Measurements from ENCODE around the gene VTI1A.

Gene VTI1A

DNA sequence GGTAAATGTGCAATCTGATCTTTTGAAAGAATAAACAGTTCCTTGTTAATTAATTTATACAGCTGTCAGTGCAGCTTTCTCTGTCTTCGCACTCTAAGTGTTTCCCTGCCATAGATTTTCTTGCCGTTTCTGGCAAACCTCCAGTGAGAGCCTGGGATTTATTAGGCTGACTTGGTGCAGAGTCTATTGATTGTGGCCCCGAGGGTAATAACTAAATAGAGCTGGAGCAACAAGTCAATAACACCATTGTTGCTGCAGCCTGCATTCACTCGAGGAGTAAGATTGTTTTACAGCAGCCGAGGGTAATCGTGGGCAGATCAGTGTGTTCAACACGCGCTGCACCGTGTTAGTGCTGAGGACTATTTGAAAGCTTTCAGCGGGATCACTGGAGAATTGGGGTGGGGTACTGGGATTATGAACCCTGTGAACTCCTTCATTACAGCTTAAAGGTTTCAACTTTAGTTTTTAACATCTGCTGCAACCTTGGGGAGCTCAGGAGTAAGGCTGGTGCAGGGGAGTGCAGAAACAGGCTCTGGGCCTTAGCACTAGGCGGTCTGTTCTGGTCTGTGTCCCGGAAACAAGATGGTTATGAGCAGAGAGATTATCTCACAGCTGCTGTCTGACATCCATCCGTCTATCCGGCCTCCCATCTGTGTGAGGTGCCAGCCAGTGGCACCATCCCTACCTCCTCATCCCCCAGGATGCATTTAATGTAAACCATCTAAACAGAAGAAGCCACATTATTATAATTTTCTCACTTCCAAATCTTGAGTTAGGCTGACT is 329.1 kb downstream of the VTI1A start (continued):
- TF ChIP-seq, protein P1, sequence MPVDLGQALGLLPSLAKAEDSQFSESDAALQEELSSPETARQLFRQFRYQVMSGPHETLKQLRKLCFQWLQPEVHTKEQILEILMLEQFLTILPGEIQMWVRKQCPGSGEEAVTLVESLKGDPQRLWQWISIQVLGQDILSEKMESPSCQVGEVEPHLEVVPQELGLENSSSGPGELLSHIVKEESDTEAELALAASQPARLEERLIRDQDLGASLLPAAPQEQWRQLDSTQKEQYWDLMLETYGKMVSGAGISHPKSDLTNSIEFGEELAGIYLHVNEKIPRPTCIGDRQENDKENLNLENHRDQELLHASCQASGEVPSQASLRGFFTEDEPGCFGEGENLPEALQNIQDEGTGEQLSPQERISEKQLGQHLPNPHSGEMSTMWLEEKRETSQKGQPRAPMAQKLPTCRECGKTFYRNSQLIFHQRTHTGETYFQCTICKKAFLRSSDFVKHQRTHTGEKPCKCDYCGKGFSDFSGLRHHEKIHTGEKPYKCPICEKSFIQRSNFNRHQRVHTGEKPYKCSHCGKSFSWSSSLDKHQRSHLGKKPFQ (tag by site-specific recombination; IDR thresholded peaks at IDR 0.05), result 0 out of 2 replicates have a peak, but pooled peaks have one; percentile 38
- TF ChIP-seq, protein P2, sequence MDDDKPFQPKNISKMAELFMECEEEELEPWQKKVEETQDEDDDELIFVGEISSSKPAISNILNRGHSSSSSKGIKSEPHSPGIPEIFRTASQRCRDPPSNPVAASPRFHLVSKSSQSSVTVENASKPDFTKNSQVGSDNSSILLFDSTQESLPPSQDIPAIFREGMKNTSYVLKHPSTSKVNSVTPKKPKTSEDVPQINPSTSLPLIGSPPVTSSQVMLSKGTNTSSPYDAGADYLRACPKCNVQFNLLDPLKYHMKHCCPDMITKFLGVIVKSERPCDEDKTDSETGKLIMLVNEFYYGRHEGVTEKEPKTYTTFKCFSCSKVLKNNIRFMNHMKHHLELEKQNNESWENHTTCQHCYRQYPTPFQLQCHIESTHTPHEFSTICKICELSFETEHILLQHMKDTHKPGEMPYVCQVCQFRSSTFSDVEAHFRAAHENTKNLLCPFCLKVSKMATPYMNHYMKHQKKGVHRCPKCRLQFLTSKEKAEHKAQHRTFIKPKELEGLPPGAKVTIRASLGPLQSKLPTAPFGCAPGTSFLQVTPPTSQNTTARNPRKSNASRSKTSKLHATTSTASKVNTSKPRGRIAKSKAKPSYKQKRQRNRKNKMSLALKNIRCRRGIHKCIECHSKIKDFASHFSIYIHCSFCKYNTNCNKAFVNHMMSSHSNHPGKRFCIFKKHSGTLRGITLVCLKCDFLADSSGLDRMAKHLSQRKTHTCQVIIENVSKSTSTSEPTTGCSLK (tag by site-specific recombination; IDR thresholded peaks at IDR 0.05), result no peak
- peak; percentile 60 for TF ChIP-seq FEZF1 (tag by site-specific recombination; IDR thresholded peaks at IDR 0.05)
- TF ChIP-seq ZNF843 (tag by site-specific recombination; IDR thresholded peaks at IDR 0.05), result peak; percentile 18; the same call in 1 of the 2 replicates
- TF ChIP-seq, protein P3, sequence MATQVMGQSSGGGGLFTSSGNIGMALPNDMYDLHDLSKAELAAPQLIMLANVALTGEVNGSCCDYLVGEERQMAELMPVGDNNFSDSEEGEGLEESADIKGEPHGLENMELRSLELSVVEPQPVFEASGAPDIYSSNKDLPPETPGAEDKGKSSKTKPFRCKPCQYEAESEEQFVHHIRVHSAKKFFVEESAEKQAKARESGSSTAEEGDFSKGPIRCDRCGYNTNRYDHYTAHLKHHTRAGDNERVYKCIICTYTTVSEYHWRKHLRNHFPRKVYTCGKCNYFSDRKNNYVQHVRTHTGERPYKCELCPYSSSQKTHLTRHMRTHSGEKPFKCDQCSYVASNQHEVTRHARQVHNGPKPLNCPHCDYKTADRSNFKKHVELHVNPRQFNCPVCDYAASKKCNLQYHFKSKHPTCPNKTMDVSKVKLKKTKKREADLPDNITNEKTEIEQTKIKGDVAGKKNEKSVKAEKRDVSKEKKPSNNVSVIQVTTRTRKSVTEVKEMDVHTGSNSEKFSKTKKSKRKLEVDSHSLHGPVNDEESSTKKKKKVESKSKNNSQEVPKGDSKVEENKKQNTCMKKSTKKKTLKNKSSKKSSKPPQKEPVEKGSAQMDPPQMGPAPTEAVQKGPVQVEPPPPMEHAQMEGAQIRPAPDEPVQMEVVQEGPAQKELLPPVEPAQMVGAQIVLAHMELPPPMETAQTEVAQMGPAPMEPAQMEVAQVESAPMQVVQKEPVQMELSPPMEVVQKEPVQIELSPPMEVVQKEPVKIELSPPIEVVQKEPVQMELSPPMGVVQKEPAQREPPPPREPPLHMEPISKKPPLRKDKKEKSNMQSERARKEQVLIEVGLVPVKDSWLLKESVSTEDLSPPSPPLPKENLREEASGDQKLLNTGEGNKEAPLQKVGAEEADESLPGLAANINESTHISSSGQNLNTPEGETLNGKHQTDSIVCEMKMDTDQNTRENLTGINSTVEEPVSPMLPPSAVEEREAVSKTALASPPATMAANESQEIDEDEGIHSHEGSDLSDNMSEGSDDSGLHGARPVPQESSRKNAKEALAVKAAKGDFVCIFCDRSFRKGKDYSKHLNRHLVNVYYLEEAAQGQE (tag by site-specific recombination; IDR thresholded peaks at IDR 0.05), result no peak
- peak; percentile 21; the same call in 1 of the 2 replicates for TF ChIP-seq ZBTB20 (tag by site-specific recombination; IDR thresholded peaks at IDR 0.05)
- TF ChIP-seq, protein P4, sequence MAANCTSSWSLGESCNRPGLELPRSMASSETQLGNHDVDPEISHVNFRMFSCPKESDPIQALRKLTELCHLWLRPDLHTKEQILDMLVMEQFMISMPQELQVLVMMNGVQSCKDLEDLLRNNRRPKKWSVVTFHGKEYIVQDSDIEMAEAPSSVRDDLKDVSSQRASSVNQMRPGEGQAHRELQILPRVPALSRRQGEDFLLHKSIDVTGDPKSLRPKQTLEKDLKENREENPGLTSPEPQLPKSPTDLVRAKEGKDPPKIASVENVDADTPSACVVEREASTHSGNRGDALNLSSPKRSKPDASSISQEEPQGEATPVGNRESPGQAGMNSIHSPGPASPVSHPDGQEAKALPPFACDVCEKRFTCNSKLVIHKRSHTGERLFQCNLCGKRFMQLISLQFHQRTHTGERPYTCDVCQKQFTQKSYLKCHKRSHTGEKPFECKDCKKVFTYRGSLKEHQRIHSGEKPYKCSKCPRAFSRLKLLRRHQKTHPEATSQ (tag by site-specific recombination; IDR thresholded peaks at IDR 0.05), result no peak

DNA sequence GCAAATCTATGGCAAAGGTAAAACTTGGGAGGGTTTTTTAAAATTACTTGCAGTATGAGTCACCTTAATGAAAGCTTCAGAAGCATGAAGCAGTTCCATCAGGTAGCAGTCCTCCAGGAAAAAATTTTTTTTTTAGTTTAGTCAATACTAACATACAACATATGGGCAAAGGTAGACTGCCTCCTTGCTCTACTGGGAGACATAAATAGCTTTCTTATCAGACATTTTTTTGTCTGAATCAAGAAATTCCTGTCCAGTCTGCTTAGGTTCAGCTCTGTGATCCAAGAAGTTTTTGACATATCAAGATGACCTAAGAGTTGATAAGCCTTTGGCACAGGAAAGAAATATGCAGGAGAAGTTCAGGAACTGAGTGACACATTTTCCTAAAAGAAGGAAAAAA is 331.6 kb downstream of the VTI1A start:
- Histone ChIP-seq H3K4me3 (ENCODE audit: low read depth, low read length) (no peak overlapping the region), H3K4me1 (ENCODE audit: control insufficient read depth, insufficient read depth, low read length) (peaks cover 26% of the 10 kb centered on the region), H3K36me3 (ENCODE audit: control insufficient read depth in 2 of 2, insufficient read depth in 1 of 2, low read length in 2 of 2) (no peaks in the 10 kb centered on the region), H3K27ac (ENCODE audit: extremely low read depth, low read depth, low read length) (no peak overlapping the region), H3K9me3 (ENCODE audit: control insufficient read depth, insufficient read depth, low read depth, low read length) (no peaks in the 10 kb centered on the region)
- ChIA-PET POLR2A (interaction anchor here (0.6 kb wide), 1 partner anchor 396 kb away, joined by 3 read pairs; no protein-coding TSS in a partner anchor), CTCF (interaction anchor here (0.5 kb wide), 1 partner anchor 905 kb away, joined by 3 read pairs; no protein-coding TSS in a partner anchor)
- TF ChIP-seq ZNF510 (tag by site-specific recombination; IDR thresholded peaks at IDR 0.05; ENCODE audit: insufficient replicate concordance) (no peak), ZNF544 (tag by site-specific recombination; IDR thresholded peaks at IDR 0.05) (no peak), KLF1 (tag by site-specific recombination; IDR thresholded peaks at IDR 0.05) (no peak), ZNF184 (tag by site-specific recombination; IDR thresholded peaks at IDR 0.05) (no peak), ZNF701 (tag by site-specific recombination; IDR thresholded peaks at IDR 0.05) (no peak), ZNF660 (tag by site-specific recombination; IDR thresholded peaks at IDR 0.05) (no peak), GLI2 (tag by site-specific recombination; IDR thresholded peaks at IDR 0.05; ENCODE audit: borderline replicate concordance, low read depth) (no peak), ZNF747 (tag by site-specific recombination; IDR thresholded peaks at IDR 0.05) (no peak), KLF7 (tag by site-specific recombination; IDR thresholded peaks at IDR 0.05; ENCODE audit: borderline replicate concordance) (no peak), ZNF23 (tag by site-specific recombination; IDR thresholded peaks at IDR 0.05; ENCODE audit: borderline replicate concordance) (no peak)
- TF ChIP-seq, protein P5, sequence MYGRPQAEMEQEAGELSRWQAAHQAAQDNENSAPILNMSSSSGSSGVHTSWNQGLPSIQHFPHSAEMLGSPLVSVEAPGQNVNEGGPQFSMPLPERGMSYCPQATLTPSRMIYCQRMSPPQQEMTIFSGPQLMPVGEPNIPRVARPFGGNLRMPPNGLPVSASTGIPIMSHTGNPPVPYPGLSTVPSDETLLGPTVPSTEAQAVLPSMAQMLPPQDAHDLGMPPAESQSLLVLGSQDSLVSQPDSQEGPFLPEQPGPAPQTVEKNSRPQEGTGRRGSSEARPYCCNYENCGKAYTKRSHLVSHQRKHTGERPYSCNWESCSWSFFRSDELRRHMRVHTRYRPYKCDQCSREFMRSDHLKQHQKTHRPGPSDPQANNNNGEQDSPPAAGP (tag by site-specific recombination; IDR thresholded peaks at IDR 0.05), result no peak
- TF ChIP-seq, protein P6, sequence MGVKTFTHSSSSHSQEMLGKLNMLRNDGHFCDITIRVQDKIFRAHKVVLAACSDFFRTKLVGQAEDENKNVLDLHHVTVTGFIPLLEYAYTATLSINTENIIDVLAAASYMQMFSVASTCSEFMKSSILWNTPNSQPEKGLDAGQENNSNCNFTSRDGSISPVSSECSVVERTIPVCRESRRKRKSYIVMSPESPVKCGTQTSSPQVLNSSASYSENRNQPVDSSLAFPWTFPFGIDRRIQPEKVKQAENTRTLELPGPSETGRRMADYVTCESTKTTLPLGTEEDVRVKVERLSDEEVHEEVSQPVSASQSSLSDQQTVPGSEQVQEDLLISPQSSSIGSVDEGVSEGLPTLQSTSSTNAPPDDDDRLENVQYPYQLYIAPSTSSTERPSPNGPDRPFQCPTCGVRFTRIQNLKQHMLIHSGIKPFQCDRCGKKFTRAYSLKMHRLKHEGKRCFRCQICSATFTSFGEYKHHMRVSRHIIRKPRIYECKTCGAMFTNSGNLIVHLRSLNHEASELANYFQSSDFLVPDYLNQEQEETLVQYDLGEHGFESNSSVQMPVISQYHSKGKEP (tag by site-specific recombination; IDR thresholded peaks at IDR 0.05), result no peak
- TF ChIP-seq, protein P2 (tag by site-specific recombination; IDR thresholded peaks at IDR 0.05), result no peak
